ENCODE data around the gene SORBS1.

DNA sequence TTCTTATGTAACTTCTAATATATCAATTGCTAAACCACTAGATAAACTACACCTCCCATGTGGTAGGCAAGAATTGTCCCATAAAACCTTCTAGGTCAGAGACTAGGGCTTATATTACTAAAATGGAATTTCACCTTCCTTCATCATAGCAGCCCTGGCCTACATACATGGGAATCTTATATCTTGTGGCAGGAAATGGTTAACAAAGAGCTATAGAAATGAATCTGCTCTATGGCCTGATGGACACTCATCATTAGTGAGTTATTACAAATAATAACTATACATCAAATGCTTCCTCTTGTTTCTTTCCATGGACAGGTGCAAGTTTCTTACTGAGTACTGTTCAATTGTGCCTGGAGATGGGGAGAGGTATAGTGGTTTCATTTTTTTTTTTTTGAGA, 208.0 kb downstream of the SORBS1 start:
- TF ChIP-seq, protein P1, sequence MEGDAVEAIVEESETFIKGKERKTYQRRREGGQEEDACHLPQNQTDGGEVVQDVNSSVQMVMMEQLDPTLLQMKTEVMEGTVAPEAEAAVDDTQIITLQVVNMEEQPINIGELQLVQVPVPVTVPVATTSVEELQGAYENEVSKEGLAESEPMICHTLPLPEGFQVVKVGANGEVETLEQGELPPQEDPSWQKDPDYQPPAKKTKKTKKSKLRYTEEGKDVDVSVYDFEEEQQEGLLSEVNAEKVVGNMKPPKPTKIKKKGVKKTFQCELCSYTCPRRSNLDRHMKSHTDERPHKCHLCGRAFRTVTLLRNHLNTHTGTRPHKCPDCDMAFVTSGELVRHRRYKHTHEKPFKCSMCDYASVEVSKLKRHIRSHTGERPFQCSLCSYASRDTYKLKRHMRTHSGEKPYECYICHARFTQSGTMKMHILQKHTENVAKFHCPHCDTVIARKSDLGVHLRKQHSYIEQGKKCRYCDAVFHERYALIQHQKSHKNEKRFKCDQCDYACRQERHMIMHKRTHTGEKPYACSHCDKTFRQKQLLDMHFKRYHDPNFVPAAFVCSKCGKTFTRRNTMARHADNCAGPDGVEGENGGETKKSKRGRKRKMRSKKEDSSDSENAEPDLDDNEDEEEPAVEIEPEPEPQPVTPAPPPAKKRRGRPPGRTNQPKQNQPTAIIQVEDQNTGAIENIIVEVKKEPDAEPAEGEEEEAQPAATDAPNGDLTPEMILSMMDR (IDR thresholded peaks at IDR 0.05; ENCODE audit: insufficient read depth, low read depth, low read length), result no peak
- no peak for TF ChIP-seq EZH2 (IDR thresholded peaks at IDR 0.05; ENCODE audit: insufficient read depth, low read length)

Measured in astrocyte (in vitro differentiated cells and primary cell).